K562 (cell line): Measurements from ENCODE around the gene PDIA5. TPM values are rescaled to one million over a fixed set of nuclear protein-coding genes. Genes with fewer than 3 reads are reported as not detected.

ENCODE experiments used
- ATAC-seq: fragments of 200-7000 bp; cut with Tn5 transposase; 3 replicates; pipeline ENCODE4 v1.9.1; 2020; ENCODE audit warnings: moderate library complexity
- BruUV-seq: library from RNA; stranded (reverse); fragments of 400-500 nt; replicated peaks from 2 replicates; lab custom pipeline; 2021; lab: Mats Ljungman, UMichigan
- CTCF ChIA-PET: fragments of 300-600 bp; formaldehyde crosslinking; extraction: SDS; loops from one replicate; lab custom pipeline; 2021; ENCODE audit warnings: low intra/inter-chr PET ratio; lab: Yijun Ruan, JAX
- POLR2A ChIA-PET: fragments of 300-600, 350-650 bp; sonication (Branson Sonifier 250); formaldehyde crosslinking; extraction: SDS; loops from one replicate; lab custom pipeline; 2021; ENCODE audit warnings: antibody characterized with exemption, inconsistent platforms; lab: Yijun Ruan, JAX
- DNase-seq, 4 experiments: peaks; one replicate each; pipeline versions ENCODE4 v3.0.0 to v3.0.0-alpha.2; 2011 to 2018; ENCODE audit warnings: low spot score in 3 of 4, mixed read lengths in 3 of 4; ENCODE audit errors: extremely low read depth in 1 of 4
- FAIRE-seq: peaks from 2 replicates; lab custom pipeline; 2011; peaks lifted over from hg19 to GRCh38; lab: Jason Lieb, UNC
- H2AFZ ChIP-seq: 2 replicates; pipeline ENCODE4 v1.6.0; 2011; ENCODE audit warnings: low read depth, low read length, control low read depth, inconsistent platforms
- H3K27ac ChIP-seq: fragments of 200-600 bp; 3 replicates; pipeline ENCODE4 v1.8.0; 2011; ENCODE audit warnings: low read depth, mild to moderate bottlenecking, control low read depth, inconsistent platforms, low read length, moderate library complexity, mixed read lengths; ENCODE audit errors: extremely low read depth
- H3K27me3 ChIP-seq, 2 experiments: fragments of 300-600 bp in 1 of 2; 2 replicates in 1 of 2; 3 replicates in 1 of 2; pipeline versions ENCODE4 v1.6.0 to v1.8.0; 2011; ENCODE audit warnings: inconsistent platforms in 2 of 2, low read length in 2 of 2, mild to moderate bottlenecking in 1 of 2, mixed read lengths in 1 of 2, moderate library complexity in 1 of 2; ENCODE audit not compliant: control insufficient read depth in 2 of 2, insufficient read depth in 2 of 2
- H3K36me3 ChIP-seq: fragments of 300-600 bp; 3 replicates; pipeline ENCODE4 v1.8.0; 2011; ENCODE audit warnings: mild to moderate bottlenecking, low read length, inconsistent platforms; ENCODE audit not compliant: control insufficient read depth, insufficient read depth
- H3K4me1 ChIP-seq, 2 experiments: fragments of 200-600 bp in 1 of 2; replicated peaks in 1 of 2; 2 replicates in 1 of 2; 3 replicates in 1 of 2; pipeline versions ENCODE4 v1.5.1 to v1.8.0; 2011; ENCODE audit warnings: inconsistent platforms in 2 of 2, low read length in 2 of 2, mild to moderate bottlenecking in 1 of 2, mixed read lengths in 1 of 2, moderate library complexity in 1 of 2; ENCODE audit not compliant: control insufficient read depth in 2 of 2, insufficient read depth in 2 of 2
- H3K4me2 ChIP-seq: 2 replicates; pipeline ENCODE4 v1.6.1; 2011; ENCODE audit warnings: low read length, control low read depth, inconsistent platforms, mixed read lengths; ENCODE audit not compliant: insufficient read depth
- H3K4me3 ChIP-seq: fragments of 200-600 bp; sonication (generic), shearing (Covaris generic); 2 replicates; pipeline ENCODE4 v1.5.1; 2016; ENCODE audit warnings: control low read depth, inconsistent platforms
- H3K79me2 ChIP-seq: fragments of 200-600 bp; 3 replicates; pipeline ENCODE4 v1.8.0; 2011; ENCODE audit warnings: low read length, inconsistent platforms; ENCODE audit not compliant: control insufficient read depth, insufficient read depth
- H3K9ac ChIP-seq, 2 experiments: 2 replicates each; pipeline versions ENCODE4 v1.6.0 to v1.6.1; 2011; ENCODE audit warnings: low read depth in 2 of 2, low read length in 2 of 2, control low read depth in 1 of 2, inconsistent platforms in 1 of 2, mild to moderate bottlenecking in 1 of 2, mixed read lengths in 1 of 2; ENCODE audit not compliant: insufficient read depth in 1 of 2
- H3K9me1 ChIP-seq: one replicate; pipeline ENCODE4 v1.6.0; 2011; ENCODE audit warnings: inconsistent platforms, mild to moderate bottlenecking, low read length, moderate library complexity; ENCODE audit not compliant: control insufficient read depth, insufficient read depth
- H3K9me3 ChIP-seq: replicated peaks from 2 replicates; pipeline ENCODE4 v1.5.1; 2011; ENCODE audit warnings: low read depth, low read length, inconsistent platforms; ENCODE audit not compliant: control insufficient read depth, insufficient read depth
- H4K20me1 ChIP-seq: replicated peaks from 2 replicates; pipeline ENCODE4 v1.6.1; 2011; ENCODE audit warnings: low read length, inconsistent platforms, mixed read lengths; ENCODE audit not compliant: control insufficient read depth, insufficient read depth
- CBFA2T2 ChIP-seq: fragments of 450-650 bp; conservative IDR thresholded peaks from 2 replicates; pipeline ENCODE4 v1.6.1; 2017; ENCODE audit warnings: mild to moderate bottlenecking
- KDM2B ChIP-seq: fragments of 250-450 bp; sonication (Bioruptor Pico); IDR thresholded peaks from 2 replicates; pipeline ENCODE4 v1.8.0; 2021; ENCODE audit warnings: mild to moderate bottlenecking, moderate library complexity
- MXI1 ChIP-seq: IDR thresholded peaks from 2 replicates; pipeline ENCODE4 v1.6.1; 2011; ENCODE audit warnings: low read depth, mild to moderate bottlenecking, improper control_type of control experiment, low read length
- SIN3B ChIP-seq: fragments of 450-650 bp; IDR thresholded peaks from 2 replicates; pipeline ENCODE4 v1.6.1; 2017; ENCODE audit warnings: low read depth, mild to moderate bottlenecking, moderate library complexity
- YY1 ChIP-seq, 3 experiments: IDR thresholded peaks; 2 replicates each; pipeline ENCODE4 v1.6.1; 2011; ENCODE audit warnings: low read length in 2 of 3, mild to moderate bottlenecking in 2 of 3, moderate library complexity in 2 of 3, borderline replicate concordance in 1 of 3, control low read depth in 1 of 3, low read depth in 1 of 3; ENCODE audit not compliant: insufficient read depth in 3 of 3, insufficient replicate concordance in 2 of 3, control insufficient read depth in 1 of 3, insufficient read length in 1 of 3; ENCODE audit errors: extremely low read depth in 1 of 3
- WGBS: fragments of 100-300 bp; shearing (Covaris generic); methylation state at CpG from one replicate; pipeline ENCODE4 v1.1.6; 2016; ENCODE audit warnings: low coverage, mixed read lengths; ENCODE audit not compliant: insufficient coverage; ENCODE audit errors: missing lambda C conversion rate; 5-methylcytosine and 5-hydroxymethylcytosine counted together
- in situ Hi-C: fragments of 300-500 bp; cut with MboI; formaldehyde crosslinking; loops from 4 replicates; pipeline ENCODE4 v1.15.0; 2018; ENCODE audit warnings: inconsistent platforms, mixed read lengths
- intact Hi-C: fragments of 100-400 bp; cut with micrococcal nuclease; formaldehyde crosslinking; loops from 2 replicates; pipeline ENCODE4 v1.14.2; 2022
- polyA plus RNA-seq, 8 experiments: library from polyadenylated mRNA; depleted of rRNA in 4 of 8; stranded (reverse) in 5 of 8; unstranded in 3 of 8; fragments of >200 nt; fragmentation: Nextera tagmentation in 2 of 8; fragmentation: Illumina TruSeq in 1 of 8; extraction: Ambion mirVana in 2 of 8; extraction: Trizol in 1 of 8; gene quantifications; 2 replicates each; pipeline versions ENCODE4 v1.2.1 to v1.2.3, GENCODE V29; 2011 to 2014; ENCODE audit warnings: inconsistent platforms in 1 of 8, missing spikeins in 1 of 8
- total RNA-seq, 7 experiments: library from RNA; depleted of rRNA in 6 of 7; stranded (reverse); fragments of >200 nt in 6 of 7; fragmentation: Illumina TruSeq in 2 of 7; extraction: Trizol in 2 of 7; gene quantifications; 2 replicates each; pipeline versions ENCODE4 v1.2.1 to v1.2.3, GENCODE V29; 2011 to 2021; ENCODE audit warnings: low replicate concordance in 1 of 7

PDIA5 gene
- total and polyA plus RNA-seq, 9 of the 15 experiments (the other 6 are each of a cell fraction or from before 2014, with no cell fraction given) = 3.4 to 31.8 (median 19.6) TPM

DNA sequence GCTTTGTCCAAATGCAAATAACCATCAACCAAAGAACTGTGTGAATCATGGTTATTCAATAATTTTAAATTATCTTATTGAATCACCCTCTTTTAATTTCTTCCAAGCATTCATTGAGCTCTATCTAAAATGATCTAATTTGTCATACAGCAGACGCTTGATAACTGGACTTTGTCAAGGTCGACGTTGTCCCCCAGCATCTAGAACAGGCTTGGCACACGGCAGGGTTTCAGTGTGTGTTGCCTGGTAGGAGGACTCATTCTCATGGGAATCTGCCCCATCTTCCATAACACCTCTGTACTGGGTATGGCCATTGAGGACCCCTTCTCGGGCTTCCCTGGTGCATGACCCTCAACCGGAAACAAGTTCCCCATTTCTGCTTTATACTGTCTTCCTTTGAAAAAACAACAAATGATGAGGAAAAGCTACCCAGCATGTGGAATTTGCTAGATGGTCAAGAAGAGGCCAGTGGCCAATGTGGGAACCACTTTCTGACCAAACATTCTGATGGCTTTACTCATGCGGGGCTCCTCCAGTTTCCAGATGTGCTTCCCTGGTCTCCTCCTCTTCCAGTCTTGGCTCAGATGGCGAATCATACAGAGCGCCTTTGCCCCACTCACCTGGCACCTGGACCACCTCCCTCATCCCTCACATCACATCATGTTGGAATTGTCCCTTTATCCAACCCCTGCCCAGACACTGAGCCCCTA is 93.3 kb downstream of the PDIA5 start:
- Histone ChIP-seq H3K27ac (no peak overlapping the region), H3K9ac (no peak overlapping the region), H3K27me3 (no peaks in the 10 kb centered on the region), H3K4me1 (no peaks in the 10 kb centered on the region), H3K4me3 (no peak overlapping the region), H3K36me3 (peaks cover 70% of the 10 kb centered on the region; the same call in 2 of the 3 replicates), H3K9me3 (no peaks in the 10 kb centered on the region), H2AFZ (no peak overlapping the region), H3K9me1 (no peaks in the 10 kb centered on the region), H3K79me2 (no peaks in the 10 kb centered on the region), H4K20me1 (no peaks in the 10 kb centered on the region), H3K4me2 (no peak overlapping the region)
- CTCF ChIA-PET = no interaction called here
- in situ Hi-C loops (no loop called here), intact Hi-C loops (no loop called here)
- no peak for FAIRE-seq
- TF ChIP-seq MXI1 (no peak), KDM2B (CRISPR knock-in tag) (no peak), CBFA2T2 (no peak), SIN3B (no peak), YY1 (IDR thresholded peaks at IDR 0.05; ENCODE audit: borderline replicate concordance in 1 of 3, control insufficient read depth in 1 of 3, extremely low read depth in 1 of 3, insufficient read depth in 3 of 3, insufficient read length in 1 of 3, insufficient replicate concordance in 2 of 3, low read depth in 1 of 3, low read length in 2 of 3) (no peak)
- WGBS = 99% methylated on average over 9 of the region's 9 CpGs
- no peak for DNase-seq
- no TSS peak for BruUV-seq
- ATAC-seq = no peak
- POLR2A ChIA-PET = no interaction called here
